Ovary (tissue), 3 donors: ENCODE measurements around the gene RYR3.

Source experiments
- EP300 ChIP-seq: sonication (generic); formaldehyde crosslinking; IDR thresholded peaks from one replicate; pipeline ENCODE4 v1.6.1; 2017; ENCODE audit warnings: antibody characterized with exemption
- POLR2A ChIP-seq: fragments of 450-650 bp; IDR thresholded peaks from one replicate; pipeline ENCODE4 v1.6.1; 2017; ENCODE audit warnings: antibody characterized with exemption, mild to moderate bottlenecking, moderate library complexity
- TF ChIP-seq, protein P1 (sequence below), 3 donors: fragments of 450-650 bp in 2 of 3; fragments of 200-600 bp in 1 of 3; IDR thresholded peaks; one replicate each; pipeline versions ENCODE4 v1.5.1 to v1.8.0; 2016 to 2022; ENCODE audit warnings: antibody characterized with exemption in 3 of 3, mild to moderate bottlenecking in 1 of 3
- donor health status: DM: no; HTN: no; CAD: no.

- TF ChIP-seq, protein P1, sequence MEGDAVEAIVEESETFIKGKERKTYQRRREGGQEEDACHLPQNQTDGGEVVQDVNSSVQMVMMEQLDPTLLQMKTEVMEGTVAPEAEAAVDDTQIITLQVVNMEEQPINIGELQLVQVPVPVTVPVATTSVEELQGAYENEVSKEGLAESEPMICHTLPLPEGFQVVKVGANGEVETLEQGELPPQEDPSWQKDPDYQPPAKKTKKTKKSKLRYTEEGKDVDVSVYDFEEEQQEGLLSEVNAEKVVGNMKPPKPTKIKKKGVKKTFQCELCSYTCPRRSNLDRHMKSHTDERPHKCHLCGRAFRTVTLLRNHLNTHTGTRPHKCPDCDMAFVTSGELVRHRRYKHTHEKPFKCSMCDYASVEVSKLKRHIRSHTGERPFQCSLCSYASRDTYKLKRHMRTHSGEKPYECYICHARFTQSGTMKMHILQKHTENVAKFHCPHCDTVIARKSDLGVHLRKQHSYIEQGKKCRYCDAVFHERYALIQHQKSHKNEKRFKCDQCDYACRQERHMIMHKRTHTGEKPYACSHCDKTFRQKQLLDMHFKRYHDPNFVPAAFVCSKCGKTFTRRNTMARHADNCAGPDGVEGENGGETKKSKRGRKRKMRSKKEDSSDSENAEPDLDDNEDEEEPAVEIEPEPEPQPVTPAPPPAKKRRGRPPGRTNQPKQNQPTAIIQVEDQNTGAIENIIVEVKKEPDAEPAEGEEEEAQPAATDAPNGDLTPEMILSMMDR (IDR thresholded peaks at IDR 0.05), result no peak
- no peak for TF ChIP-seq POLR2A
- no peak for TF ChIP-seq EP300
Measured at GRCh38 chr15:33405096-33405495, 94.3 kb downstream of the RYR3 start.
